Measurements from ENCODE around the gene SPOCD1. TPM values are rescaled to one million over a fixed set of nuclear protein-coding genes. Genes with fewer than 3 reads are reported as not detected.

The SPOCD1 gene
- total and polyA plus RNA-seq, 2 of the 4 experiments (the other 2 are of a cell fraction), result 59.7 to 132 TPM

- H3K9me3 ChIP-seq (ENCODE audit: control insufficient read depth, insufficient read depth, low read length), result no peaks in the 10 kb centered on the region
- no peak for TF ChIP-seq RFX5 (IDR thresholded peaks at IDR 0.05; ENCODE audit: low read depth, low read length)
- no peak for TF ChIP-seq USF2 (IDR thresholded peaks at IDR 0.05; ENCODE audit: low read depth, low read length)
- H3K9ac ChIP-seq (ENCODE audit: low read depth, low read length), result no peak overlapping the region
- H3K4me1 ChIP-seq (ENCODE audit: control insufficient read depth, insufficient read depth, low read length), result peaks cover 10% of the 10 kb centered on the region
- H3K36me3 ChIP-seq (ENCODE audit: control insufficient read depth, insufficient read depth, low read length), result no peaks in the 10 kb centered on the region
- H2BK15ac ChIP-seq (ENCODE audit: low read depth, low read length), result no peak overlapping the region
- H2BK20ac ChIP-seq (ENCODE audit: low read depth, low read length), result no peak overlapping the region
- no peak overlapping the region for H3K27ac ChIP-seq (ENCODE audit: insufficient read depth, low read length)
- ChIA-PET CTCF (no interaction called here), POLR2A (ENCODE audit: unreplicated experiment) (no interaction called here)
- no peak overlapping the region for H3K4me3 ChIP-seq (ENCODE audit: insufficient read depth, low read depth, low read length)
- no peak overlapping the region for H2BK120ac ChIP-seq (ENCODE audit: low read depth, low read length)
- no peak overlapping the region for H3K14ac ChIP-seq (replicated peaks; ENCODE audit: low read depth, low read length)
- BruUV-seq (replicated peaks), result no TSS peak
- peaks cover 3% of the 10 kb centered on the region; the same call in 1 of the 2 replicates for H3K9me1 ChIP-seq (ENCODE audit: insufficient read depth, low read length)
- H2AK5ac ChIP-seq (ENCODE audit: low read depth, low read length), result no peak overlapping the region
- dilution Hi-C loops (cut with HindIII; ENCODE audit: low sequenced_read_pairs, unreplicated experiment) (no loop called here), intact Hi-C loops (cut with micrococcal nuclease) (no loop called here), in situ Hi-C loops (cut with MboI; ENCODE audit: low sequenced_read_pairs) (no loop called here)
- H3K23ac ChIP-seq (ENCODE audit: low read depth, low read length), result no peak overlapping the region
- no peaks in the 10 kb centered on the region for H4K20me1 ChIP-seq (ENCODE audit: insufficient read depth, low read length)
- no peak overlapping the region for H4K91ac ChIP-seq (ENCODE audit: insufficient read depth, low read depth, low read length)
- peak overlapping the region; percentile 7 for H2AK9ac ChIP-seq (replicated peaks; ENCODE audit: low read depth, low read length, poor library complexity)
- H2BK5ac ChIP-seq (ENCODE audit: low read depth, low read length, poor library complexity, severe bottlenecking), result no peak overlapping the region
- H3K4me2 ChIP-seq (ENCODE audit: low read depth, low read length), result no peak overlapping the region
- H3K79me1 ChIP-seq (ENCODE audit: low read depth in 1 of 2, low read length in 2 of 2), result no peaks in the 10 kb centered on the region
- H3K27me3 ChIP-seq (ENCODE audit: control insufficient read depth, insufficient read depth, low read length), result peaks cover 7% of the 10 kb centered on the region; the same call in 1 of the 2 replicates
- 71% methylated on average over 4 of the region's 18 CpGs; no CpG with 5 or more reads in 1 of the 2 experiments for whole genome bisulfite sequencing, 2 experiments (ENCODE audit: extremely low coverage in 2 of 2, insufficient read length in 1 of 2)
- ATAC-seq (ENCODE audit: low read depth) (peak; percentile 21; the same call in 1 of the 2 replicates), DNase-seq (no peak)
- H2AFZ ChIP-seq (replicated peaks; ENCODE audit: low read length, poor library complexity), result peak overlapping the region; percentile 17
- H3K56ac ChIP-seq (ENCODE audit: extremely low read depth, insufficient read depth, low read length), result no peak overlapping the region
- H4K5ac ChIP-seq (ENCODE audit: low read depth, low read length), result no peak overlapping the region
- no peak overlapping the region for H3K4ac ChIP-seq (ENCODE audit: low read depth, low read length)
- H4K8ac ChIP-seq (ENCODE audit: low read depth in 2 of 2, low read length in 2 of 2), result no peak overlapping the region
- H3K18ac ChIP-seq (ENCODE audit: low read depth, low read length), result no peak overlapping the region
Observed at GRCh38 chr1:31781756-31782371, 34.0 kb downstream of the SPOCD1 start.
